Activated naive CD8-positive, alpha-beta T cell treated with anti-CD3 and anti-CD28 coated beads, Interleukin-2, amount 50 U/mL, for 24 hours (primary cell): ENCODE measurements around the gene OR6J1.
A peak's percentile ranks its signal among the peaks of the same experiment; 100 is the strongest.
"Not testable (repeated sequence)": the region's sequence is repeated elsewhere in the genome, so short reads cannot be mapped to it uniquely, and the experiment has no call there.

Experiments
- ATAC-seq: fragments of 150-1000 bp; cut with Tn5 transposase; one replicate; pipeline ENCODE4 v1.10.0; 2021
- DNase-seq: peaks from one replicate; pipeline ENCODE4 v3.0.0; 2021
- H3K27ac Mint-ChIP-seq: one replicate; pipeline ENCODE4 v1.8.0; 2021; ENCODE audit warnings: mild to moderate bottlenecking, mixed read lengths
- H3K27me3 Mint-ChIP-seq: one replicate; pipeline ENCODE4 v1.8.0; 2021; ENCODE audit warnings: mixed read lengths
- H3K36me3 Mint-ChIP-seq: one replicate; pipeline ENCODE4 v1.8.0; 2021; ENCODE audit warnings: low read depth, mixed read lengths
- H3K4me1 Mint-ChIP-seq: one replicate; pipeline ENCODE4 v1.8.0; 2021; ENCODE audit warnings: mixed read lengths
- H3K4me3 Mint-ChIP-seq: one replicate; pipeline ENCODE4 v1.8.0; 2021; ENCODE audit warnings: mild to moderate bottlenecking, moderate library complexity, mixed read lengths
- H3K9me3 Mint-ChIP-seq: one replicate; pipeline ENCODE4 v1.8.0; 2021; ENCODE audit warnings: mixed read lengths

Gene OR6J1

DNA sequence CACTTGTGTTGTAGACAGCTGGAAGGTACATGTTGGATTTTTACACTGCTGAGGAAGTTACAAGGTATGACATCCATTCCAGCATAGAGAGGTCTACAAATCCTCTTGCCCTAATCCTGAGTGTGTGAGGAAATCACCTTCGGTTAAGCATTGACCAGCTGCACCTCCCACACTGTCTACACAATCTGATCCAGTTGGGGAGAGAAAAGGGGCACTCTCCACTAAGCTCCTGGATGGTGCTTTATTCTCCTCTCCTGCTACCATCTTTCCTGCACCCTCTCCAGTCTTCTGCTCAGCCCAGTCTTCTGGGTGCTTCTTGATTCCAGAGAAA lies at the start of gene OR6J1:
Gene OR6J1, minus strand, starts transcription at position 48 of the 331 bp plus-strand sequence. CDS start 9,541 bp downstream, outside the sequence.
- peaks cover 8% of the 10 kb centered on the region for H3K4me1 Mint-ChIP-seq
- H3K4me3 Mint-ChIP-seq, result no peak within 1 kb of the TSS

DNA sequence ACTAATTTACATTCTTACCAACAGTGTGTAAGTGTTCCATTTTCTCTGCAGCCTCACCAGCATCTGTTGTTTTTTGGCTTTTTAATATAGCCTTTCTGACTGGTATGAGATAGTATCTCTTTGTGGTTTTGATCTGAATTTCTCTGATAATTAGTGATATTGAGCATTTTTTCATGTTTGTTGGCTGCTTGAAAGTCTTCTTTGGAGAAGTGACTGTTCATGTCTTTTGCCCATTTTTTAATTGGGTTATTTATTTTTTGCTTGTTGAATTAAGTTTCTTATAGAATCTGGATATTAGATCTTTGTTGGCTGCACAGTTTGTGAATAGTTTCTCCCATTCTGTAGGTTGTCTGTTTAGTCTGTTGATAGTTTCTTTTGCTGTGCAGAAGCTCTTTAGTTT lies 48.0 kb upstream of the OR6J1 start:
- Mint-ChIP-seq H3K27me3 (peaks cover 33% of the 10 kb centered on the region), H3K9me3 (peaks cover 27% of the 10 kb centered on the region), H3K4me3 (no peak overlapping the region), H3K27ac (no peak overlapping the region), H3K36me3 (peaks cover 1% of the 10 kb centered on the region), H3K4me1 (no peaks in the 10 kb centered on the region)
- DNase-seq, result no peak
- ATAC-seq, result no peak

More for the DNA sequence above, at the start of gene OR6J1:
- ATAC-seq, result no peak
- Mint-ChIP-seq H3K27ac (no peak within 1 kb of the TSS), H3K27me3 (peaks cover 2% of the 10 kb centered on the region), H3K9me3 (no peaks in the 10 kb centered on the region), H3K36me3 (no peaks in the 10 kb centered on the region)
- DNase-seq, result no peak

DNA sequence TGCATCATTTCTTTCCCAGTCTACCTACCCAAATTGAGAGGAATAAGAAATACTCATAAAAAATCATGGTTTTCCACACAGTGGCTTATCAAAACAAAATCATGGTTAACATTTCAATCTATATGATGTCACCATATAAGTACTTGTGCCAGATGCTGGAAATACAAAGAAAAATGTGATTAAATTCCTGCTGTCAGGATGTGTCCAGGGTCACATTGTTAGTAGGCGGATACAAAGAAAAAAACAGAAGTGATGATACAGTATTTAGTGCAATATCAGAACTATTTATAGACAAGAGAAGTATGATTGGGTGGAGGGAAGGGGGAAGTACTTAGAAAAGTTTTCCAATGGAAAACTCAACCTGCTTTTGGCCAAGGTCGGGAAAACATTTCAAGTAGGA lies 47.0 kb upstream of the OR6J1 start:
- H3K27ac Mint-ChIP-seq, result no peak overlapping the region
- peaks cover 29% of the 10 kb centered on the region for H3K9me3 Mint-ChIP-seq
- H3K4me3 Mint-ChIP-seq, result no peak overlapping the region
- no peaks in the 10 kb centered on the region for H3K4me1 Mint-ChIP-seq
- no peak for ATAC-seq
- H3K36me3 Mint-ChIP-seq, result peaks cover 1% of the 10 kb centered on the region
- peaks cover 33% of the 10 kb centered on the region for H3K27me3 Mint-ChIP-seq
- no peak for DNase-seq

DNA sequence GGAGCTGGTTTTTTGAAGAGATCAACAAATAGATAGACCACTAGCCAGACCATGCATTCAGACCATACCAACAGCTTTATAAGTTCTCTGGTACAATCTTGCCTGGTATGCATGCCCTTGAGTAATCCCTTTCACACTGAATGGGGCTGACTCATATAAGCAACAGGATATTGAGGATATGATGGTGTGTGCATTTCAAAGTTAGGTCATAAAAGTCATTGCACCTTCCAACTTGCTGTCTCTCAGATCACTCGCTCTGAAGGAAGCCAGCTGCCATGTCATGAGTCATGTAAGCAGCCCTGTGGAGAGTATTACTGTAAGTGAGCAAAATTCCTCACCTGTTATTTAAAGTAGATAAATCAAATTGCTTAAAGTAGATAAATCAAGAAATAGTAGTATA lies 45.0 kb upstream of the OR6J1 start:
- peaks cover 29% of the 10 kb centered on the region for H3K9me3 Mint-ChIP-seq
- ATAC-seq (peak; percentile 91), DNase-seq (no peak)
- no peak overlapping the region for H3K27ac Mint-ChIP-seq
- no peaks in the 10 kb centered on the region for H3K4me1 Mint-ChIP-seq
- peaks cover 35% of the 10 kb centered on the region for H3K27me3 Mint-ChIP-seq
- no peak overlapping the region for H3K4me3 Mint-ChIP-seq
- peaks cover 1% of the 10 kb centered on the region for H3K36me3 Mint-ChIP-seq

DNA sequence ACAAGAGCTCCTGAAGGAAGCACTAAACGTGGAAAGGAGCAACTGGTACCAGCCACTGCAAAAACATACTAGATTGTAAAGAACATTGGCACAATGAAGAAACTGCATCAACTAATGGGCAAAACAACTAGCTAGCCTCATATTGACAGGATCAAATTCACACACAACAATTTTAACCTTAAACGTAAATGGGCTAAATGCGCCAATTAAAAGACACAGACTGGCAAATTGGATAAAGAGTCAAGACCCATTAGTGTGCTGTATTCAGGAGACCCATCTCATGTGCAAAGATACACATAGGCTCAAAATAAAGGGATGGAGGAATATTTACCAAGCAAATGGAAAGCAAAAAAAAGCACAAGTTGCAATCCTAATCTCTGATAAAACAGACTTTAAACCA lies 43.8 kb upstream of the OR6J1 start:
- H3K27ac Mint-ChIP-seq, DNase-seq, H3K4me3 Mint-ChIP-seq, H3K4me1 Mint-ChIP-seq, H3K36me3 Mint-ChIP-seq, ATAC-seq: not testable (repeated sequence)
- H3K9me3 Mint-ChIP-seq, result peaks cover 26% of the 10 kb centered on the region
- H3K27me3 Mint-ChIP-seq, result peaks cover 36% of the 10 kb centered on the region

DNA sequence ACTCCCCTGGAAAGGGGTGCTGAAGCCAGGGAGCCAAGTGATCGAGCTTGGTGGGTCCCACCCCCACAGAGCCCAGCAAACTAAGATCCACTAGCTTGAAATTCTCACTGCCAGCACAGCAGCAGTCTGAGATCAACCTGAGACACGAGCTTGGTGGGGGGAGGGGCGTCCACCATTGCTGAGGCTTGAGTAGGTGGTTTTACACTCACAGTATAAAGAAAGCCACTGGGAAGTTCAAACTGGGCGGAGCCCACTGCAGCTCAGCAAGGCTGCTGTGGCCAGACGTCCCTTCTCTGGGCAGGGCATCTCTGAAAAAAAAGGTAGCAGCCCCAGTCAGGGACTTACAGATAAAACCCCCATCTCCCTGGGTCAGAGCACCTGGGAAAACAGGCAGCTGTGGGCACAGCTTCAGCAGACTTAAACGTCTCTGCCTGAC lies 42.0 kb upstream of the OR6J1 start:
- not testable (repeated sequence) for H3K4me3 Mint-ChIP-seq, H3K4me1 Mint-ChIP-seq, H3K9me3 Mint-ChIP-seq, H3K36me3 Mint-ChIP-seq, ATAC-seq, H3K27ac Mint-ChIP-seq
- peaks cover 35% of the 10 kb centered on the region for H3K27me3 Mint-ChIP-seq
- peak; percentile 3 for DNase-seq

DNA sequence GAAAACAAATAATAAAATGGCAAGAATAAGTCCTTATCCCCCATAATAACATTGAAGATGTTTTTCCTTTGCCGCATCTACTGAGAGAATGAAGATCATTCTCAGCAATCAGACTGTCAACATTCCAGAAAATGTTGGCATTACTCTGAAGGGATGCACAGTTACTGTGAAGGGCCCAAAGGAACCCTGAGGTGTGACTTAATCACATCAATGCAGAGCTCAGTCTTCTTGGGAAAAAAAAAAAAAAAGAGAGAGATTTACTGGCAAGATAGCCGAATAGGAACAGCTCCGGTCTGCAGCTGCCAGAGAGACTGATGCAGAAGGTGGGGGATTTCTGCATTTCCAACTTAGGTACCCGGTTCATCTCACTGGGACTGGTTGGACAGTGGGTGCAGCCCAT lies 41.3 kb upstream of the OR6J1 start:
- H3K4me1 Mint-ChIP-seq, result no peaks in the 10 kb centered on the region
- DNase-seq (no peak), ATAC-seq (no peak)
- no peaks in the 10 kb centered on the region for H3K36me3 Mint-ChIP-seq
- peaks cover 7% of the 10 kb centered on the region for H3K9me3 Mint-ChIP-seq
- H3K27ac Mint-ChIP-seq, result no peak overlapping the region
- no peak overlapping the region for H3K4me3 Mint-ChIP-seq
- H3K27me3 Mint-ChIP-seq, result peaks cover 34% of the 10 kb centered on the region

DNA sequence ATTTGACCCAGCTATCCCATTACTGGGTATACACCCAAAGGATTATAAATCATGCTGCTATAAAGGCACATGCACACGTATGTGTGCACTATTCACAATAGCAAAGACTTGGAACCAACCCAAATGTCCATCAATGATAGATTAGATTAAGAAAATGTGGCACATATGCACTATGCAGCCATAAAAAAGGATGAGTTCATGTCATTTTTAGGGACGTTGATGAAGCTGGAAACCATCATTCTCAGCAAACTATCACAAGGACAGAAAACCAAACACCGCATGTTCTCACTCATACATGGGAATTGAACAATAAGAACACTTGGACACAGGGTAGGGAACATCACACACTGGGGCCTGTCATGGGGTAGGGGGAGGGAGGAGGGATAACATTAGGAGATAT lies 39.3 kb upstream of the OR6J1 start:
- H3K27ac Mint-ChIP-seq, H3K36me3 Mint-ChIP-seq, H3K9me3 Mint-ChIP-seq, ATAC-seq, DNase-seq, H3K4me1 Mint-ChIP-seq, H3K4me3 Mint-ChIP-seq: not testable (repeated sequence)
- H3K27me3 Mint-ChIP-seq, result peaks cover 45% of the 10 kb centered on the region

DNA sequence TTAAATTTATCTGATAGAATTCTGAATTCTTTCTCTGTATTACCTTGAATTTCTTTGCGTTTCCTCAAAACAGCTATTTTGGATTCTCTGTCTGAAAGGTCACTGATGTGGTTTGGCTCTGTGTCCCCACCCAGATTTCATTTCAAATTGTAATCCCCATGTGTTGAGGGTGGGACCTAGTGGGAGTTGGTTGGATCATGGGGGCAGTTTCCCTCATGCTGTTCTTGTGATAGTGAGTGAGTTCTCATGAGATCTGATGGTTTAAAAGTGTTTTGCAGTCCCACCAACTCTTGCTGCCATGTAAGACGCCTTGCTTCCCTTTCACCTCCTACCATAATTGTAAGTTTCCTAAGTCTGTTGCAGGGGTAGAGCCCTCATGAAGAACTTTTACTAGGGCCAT lies 34.1 kb upstream of the OR6J1 start:
- Mint-ChIP-seq H3K9me3 (no peaks in the 10 kb centered on the region), H3K4me1 (no peaks in the 10 kb centered on the region), H3K36me3 (no peaks in the 10 kb centered on the region), H3K27ac (no peak overlapping the region), H3K27me3 (peaks cover 35% of the 10 kb centered on the region), H3K4me3 (no peak overlapping the region)
- ATAC-seq (no peak), DNase-seq (no peak)

DNA sequence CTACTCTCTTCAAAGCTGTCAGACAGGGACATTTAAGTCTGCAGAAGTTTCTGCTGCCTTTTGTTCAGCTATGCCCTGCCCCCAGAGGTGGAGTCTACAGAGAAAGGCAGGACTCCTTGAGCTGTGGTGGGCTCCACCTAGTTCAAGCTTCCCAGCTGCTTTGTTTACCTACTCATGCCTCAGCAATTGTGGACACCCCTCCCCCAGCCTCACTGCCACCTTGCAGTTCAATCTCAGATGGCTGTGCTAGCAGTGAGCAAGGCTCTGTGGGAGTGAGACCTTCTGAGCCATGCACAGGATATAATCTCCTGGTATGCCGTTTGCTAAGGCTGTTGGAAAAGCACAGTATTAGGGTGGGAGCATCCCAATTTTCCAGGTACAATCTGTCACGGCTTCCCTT lies 33.4 kb upstream of the OR6J1 start:
- H3K9me3 Mint-ChIP-seq, ATAC-seq, H3K4me1 Mint-ChIP-seq, H3K36me3 Mint-ChIP-seq, DNase-seq, H3K27ac Mint-ChIP-seq, H3K4me3 Mint-ChIP-seq: not testable (repeated sequence)
- H3K27me3 Mint-ChIP-seq, result peaks cover 29% of the 10 kb centered on the region

DNA sequence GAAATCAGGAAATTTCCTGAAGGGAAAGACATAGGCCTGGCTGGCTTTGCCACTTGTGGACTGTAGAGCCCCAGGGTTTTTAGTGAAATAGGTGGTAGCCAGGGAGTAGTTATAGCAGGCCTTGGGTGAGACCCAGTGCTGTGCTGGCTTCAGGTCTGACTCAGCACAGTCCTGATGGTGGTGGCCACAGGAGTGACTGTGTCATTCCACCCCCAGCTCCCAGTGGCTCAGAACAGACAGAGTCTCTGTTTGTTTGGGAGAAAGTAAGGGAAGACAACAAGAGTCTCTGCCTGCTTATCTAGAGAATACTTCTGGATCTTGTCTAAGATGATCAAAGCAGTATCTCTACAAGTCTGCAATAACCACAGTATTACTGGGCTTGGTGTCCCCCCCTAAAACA lies 27.5 kb upstream of the OR6J1 start:
- ATAC-seq, result peak; percentile 62
- H3K4me3 Mint-ChIP-seq, result no peak overlapping the region
- no peak overlapping the region for H3K27ac Mint-ChIP-seq

DNA sequence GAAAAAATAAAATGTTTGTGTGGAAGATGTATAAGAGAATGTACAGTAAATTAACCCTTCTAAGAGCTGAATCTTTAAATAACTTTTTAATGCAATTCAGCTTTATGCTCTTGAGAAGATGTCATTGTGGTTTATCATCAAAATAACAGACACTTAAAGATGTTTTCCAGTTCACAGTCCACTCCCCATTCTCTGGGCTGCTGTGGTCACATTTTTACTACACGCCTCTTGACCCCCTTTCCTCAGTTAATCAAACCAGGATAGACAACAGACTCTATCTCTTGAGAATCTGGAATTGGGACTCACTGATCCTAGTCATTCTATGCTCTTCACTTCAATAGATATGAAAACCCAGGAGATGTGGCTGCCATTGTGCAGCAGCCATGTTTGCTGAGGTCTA lies 24.7 kb upstream of the OR6J1 start:
- ATAC-seq (no peak), DNase-seq (no peak)
- Mint-ChIP-seq H3K9me3 (peaks cover 7% of the 10 kb centered on the region), H3K4me3 (no peak overlapping the region), H3K27ac (no peak overlapping the region), H3K36me3 (no peaks in the 10 kb centered on the region), H3K4me1 (peaks cover 17% of the 10 kb centered on the region), H3K27me3 (peaks cover 7% of the 10 kb centered on the region)

More for the DNA sequence above, 27.5 kb upstream of the OR6J1 start:
- Mint-ChIP-seq H3K36me3 (no peaks in the 10 kb centered on the region), H3K9me3 (peaks cover 7% of the 10 kb centered on the region), H3K4me1 (peaks cover 17% of the 10 kb centered on the region), H3K27me3 (peaks cover 8% of the 10 kb centered on the region)
- no peak for DNase-seq

DNA sequence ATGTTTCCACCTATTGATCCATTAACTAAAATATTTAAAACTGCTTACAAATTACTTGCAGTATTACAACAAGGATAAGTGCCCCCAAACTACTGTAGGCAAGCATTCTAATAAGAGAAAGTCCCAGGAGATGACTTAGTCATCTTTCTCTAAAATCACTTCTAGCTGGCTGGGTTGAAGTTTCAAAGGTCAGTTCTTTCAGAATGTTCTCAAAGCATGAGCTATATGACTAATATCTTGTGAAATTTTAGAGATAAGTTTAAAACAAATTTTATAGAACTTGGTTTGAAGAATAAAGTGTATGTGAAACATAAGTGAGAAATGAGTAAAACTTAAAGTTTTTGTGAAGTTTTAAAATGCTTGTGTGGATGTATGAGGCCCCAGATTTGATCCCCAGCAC lies 24.3 kb upstream of the OR6J1 start:
- ATAC-seq (peak; percentile 76), DNase-seq (no peak)
- H3K36me3 Mint-ChIP-seq, result no peaks in the 10 kb centered on the region
- no peak overlapping the region for H3K4me3 Mint-ChIP-seq
- no peak overlapping the region for H3K27ac Mint-ChIP-seq
- peaks cover 3% of the 10 kb centered on the region for H3K27me3 Mint-ChIP-seq
- peaks cover 7% of the 10 kb centered on the region for H3K9me3 Mint-ChIP-seq
- H3K4me1 Mint-ChIP-seq, result peaks cover 17% of the 10 kb centered on the region

DNA sequence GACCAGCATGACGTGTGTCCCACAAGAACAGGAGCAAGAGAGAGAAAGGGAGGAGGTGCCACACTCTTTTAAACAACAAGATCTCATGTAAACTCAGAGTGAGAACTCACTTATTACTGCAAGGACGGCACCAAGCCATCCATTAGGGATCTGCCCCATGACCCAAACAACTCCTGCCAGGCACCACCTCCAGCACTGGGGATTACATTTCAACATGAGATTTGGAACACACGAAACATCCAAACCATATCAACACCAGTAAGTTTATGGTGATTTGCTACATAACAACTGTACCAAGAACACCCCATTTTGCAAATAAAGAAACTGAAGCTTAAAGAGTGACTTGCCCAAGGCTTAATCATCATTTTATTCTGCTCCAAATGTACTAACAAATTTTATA lies 23.7 kb upstream of the OR6J1 start:
- no peak for ATAC-seq
- Mint-ChIP-seq H3K36me3 (no peaks in the 10 kb centered on the region), H3K4me3 (no peak overlapping the region), H3K27ac (no peak overlapping the region), H3K4me1 (peaks cover 17% of the 10 kb centered on the region), H3K9me3 (peaks cover 5% of the 10 kb centered on the region), H3K27me3 (no peaks in the 10 kb centered on the region)
- DNase-seq, result no peak

DNA sequence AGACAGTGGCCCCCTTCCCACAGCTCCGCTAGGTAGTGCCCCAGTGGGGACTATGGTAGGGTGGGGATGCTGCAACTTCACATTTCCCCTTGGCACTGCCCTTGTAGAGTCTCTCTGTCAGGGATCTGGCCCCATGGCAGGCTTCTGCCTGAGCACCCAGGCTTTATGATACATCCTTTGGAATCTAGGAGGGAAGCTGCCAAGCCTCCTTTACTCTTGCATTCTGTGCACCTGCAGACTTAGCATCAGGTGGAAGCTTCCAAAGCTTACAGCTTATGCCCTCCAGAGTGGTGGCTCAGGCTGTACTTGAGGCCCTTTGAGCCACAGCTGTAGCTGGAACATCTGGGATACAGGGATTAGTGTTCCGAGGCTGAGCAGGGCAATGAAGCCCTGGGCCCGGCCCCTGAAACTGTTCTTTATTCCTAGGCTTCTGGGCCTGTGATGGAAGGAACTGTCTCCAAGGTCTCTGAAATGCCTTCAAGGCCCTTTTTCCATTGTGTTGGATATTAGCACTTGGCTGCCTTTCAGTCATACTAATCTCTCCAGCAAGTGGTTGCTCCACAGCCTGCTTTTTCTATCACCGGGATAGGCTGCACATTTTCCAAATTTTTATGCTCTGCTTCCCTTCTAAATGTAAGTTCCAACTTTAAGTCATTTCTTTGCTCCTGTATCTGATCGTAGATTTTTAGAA lies 22.2 kb upstream of the OR6J1 start:
- no peak for ATAC-seq
- no peak overlapping the region for H3K4me3 Mint-ChIP-seq
- H3K9me3 Mint-ChIP-seq, result no peaks in the 10 kb centered on the region
- no peak for DNase-seq
- peaks cover 17% of the 10 kb centered on the region for H3K4me1 Mint-ChIP-seq
- H3K36me3 Mint-ChIP-seq, result no peaks in the 10 kb centered on the region
- no peak overlapping the region for H3K27ac Mint-ChIP-seq
- no peaks in the 10 kb centered on the region for H3K27me3 Mint-ChIP-seq

DNA sequence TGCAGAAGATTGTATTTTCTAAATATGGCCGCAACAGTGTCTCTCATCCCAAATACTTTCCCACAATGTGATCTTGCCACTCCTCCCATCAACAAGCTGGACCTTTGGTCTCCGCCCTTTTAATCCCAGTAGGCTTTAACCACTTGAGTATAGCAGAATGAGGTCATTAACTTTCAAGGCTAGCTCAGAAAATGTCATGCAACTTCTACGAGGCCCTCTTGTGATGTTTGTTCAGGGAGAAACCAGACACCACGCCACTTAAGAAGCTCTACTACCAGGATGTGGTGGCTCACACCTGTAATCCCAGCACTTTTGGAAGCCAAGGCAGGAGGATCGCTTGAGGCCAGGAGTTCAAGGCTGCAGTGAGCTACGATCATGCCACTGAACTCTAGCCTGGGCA lies 20.1 kb upstream of the OR6J1 start:
- Mint-ChIP-seq H3K36me3 (no peaks in the 10 kb centered on the region), H3K27ac (no peak overlapping the region), H3K27me3 (no peaks in the 10 kb centered on the region), H3K4me3 (no peak overlapping the region), H3K4me1 (peaks cover 16% of the 10 kb centered on the region), H3K9me3 (no peaks in the 10 kb centered on the region)
- ATAC-seq, result no peak
- DNase-seq, result no peak
